Heart left ventricle (tissue), 13 donors: ENCODE data around the gene RASGEF1C.

ENCODE experiments used
- POLR2A ChIP-seq, 2 donors: fragments of 450-650 bp; IDR thresholded peaks; one replicate each; pipeline ENCODE4 v1.6.1; 2017; ENCODE audit warnings: antibody characterized with exemption in 2 of 2, mild to moderate bottlenecking in 2 of 2, moderate library complexity in 2 of 2
- TF ChIP-seq, protein P1 (sequence below), 12 donors: fragments of 200-600 bp; sonication (generic) in 4 of 12; IDR thresholded peaks; one replicate each; pipeline versions ENCODE4 v1.5.0 to v1.8.0; 2018 to 2022; ENCODE audit warnings: antibody characterized with exemption in 12 of 12, mild to moderate bottlenecking in 5 of 12
- donor health status: ischemic (EF 13 %, LVEDD 7.1; RV severe dilation, severe dysfunction).
- donor health status: DM: no; HTN: yes; CAD: no.
- donor health status: DM: no; HTN: no; CAD: no.
- donor health status: ischemic (EF 25% LVEDD 6.9; RV normal size, moderate dysfunction).
- donor health status: ischemic (EF 25% LVEDD 5.7; RV mildly dilated, moderate dysfunction).
- donor health status: ischemic (EF 35%, LVEDD 5.7; RV mildly dilated, moderate dysfunction).
- donor health status: nonischemic (EF 11% LVEDD 7.7; RV severe dilation, severe dysfunction).
- donor health status: DM: yes; HTN: yes; CAD: no.
- donor health status: PGD.
- donor health status: ischemic (EF 29% LVEDD 5.4; RV normal size, mild dysfunction).
- donor health status: nonischemic (EF 23%, LVEDD 6.1; RV moderate dilation, normal function).

DNA sequence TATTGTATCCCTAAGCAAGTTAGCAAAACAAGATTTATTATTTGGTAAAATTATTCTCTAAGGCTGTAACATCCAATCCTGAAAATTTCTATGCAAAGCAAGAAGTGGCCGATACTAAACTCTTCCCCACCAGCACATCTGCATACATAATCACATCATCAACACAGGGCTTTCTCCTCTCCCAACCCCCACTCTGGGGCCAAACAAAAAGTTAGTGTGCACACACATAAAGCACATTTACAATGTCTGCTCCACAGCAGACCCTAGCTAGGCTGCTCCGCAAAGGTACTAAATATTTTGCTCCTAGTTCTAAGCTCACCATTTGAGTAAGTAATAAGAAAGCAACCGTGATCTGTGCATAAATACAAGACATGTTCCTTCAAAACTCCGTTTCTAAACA is 141.0 kb downstream of the RASGEF1C start:
- TF ChIP-seq, protein P1, sequence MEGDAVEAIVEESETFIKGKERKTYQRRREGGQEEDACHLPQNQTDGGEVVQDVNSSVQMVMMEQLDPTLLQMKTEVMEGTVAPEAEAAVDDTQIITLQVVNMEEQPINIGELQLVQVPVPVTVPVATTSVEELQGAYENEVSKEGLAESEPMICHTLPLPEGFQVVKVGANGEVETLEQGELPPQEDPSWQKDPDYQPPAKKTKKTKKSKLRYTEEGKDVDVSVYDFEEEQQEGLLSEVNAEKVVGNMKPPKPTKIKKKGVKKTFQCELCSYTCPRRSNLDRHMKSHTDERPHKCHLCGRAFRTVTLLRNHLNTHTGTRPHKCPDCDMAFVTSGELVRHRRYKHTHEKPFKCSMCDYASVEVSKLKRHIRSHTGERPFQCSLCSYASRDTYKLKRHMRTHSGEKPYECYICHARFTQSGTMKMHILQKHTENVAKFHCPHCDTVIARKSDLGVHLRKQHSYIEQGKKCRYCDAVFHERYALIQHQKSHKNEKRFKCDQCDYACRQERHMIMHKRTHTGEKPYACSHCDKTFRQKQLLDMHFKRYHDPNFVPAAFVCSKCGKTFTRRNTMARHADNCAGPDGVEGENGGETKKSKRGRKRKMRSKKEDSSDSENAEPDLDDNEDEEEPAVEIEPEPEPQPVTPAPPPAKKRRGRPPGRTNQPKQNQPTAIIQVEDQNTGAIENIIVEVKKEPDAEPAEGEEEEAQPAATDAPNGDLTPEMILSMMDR (IDR thresholded peaks at IDR 0.05) = no peak
- TF ChIP-seq POLR2A (IDR thresholded peaks at IDR 0.05) = no peak
